Liver (tissue), 3 donors: Measurements from ENCODE around the gene WWP2.

ENCODE experiments used
- FOXA1 ChIP-seq: IDR thresholded peaks from 2 replicates; pipeline ENCODE4 v1.6.1; 2016; ENCODE audit warnings: antibody characterized with exemption
- JUND ChIP-seq, 2 donors: IDR thresholded peaks; 2 replicates each; pipeline ENCODE4 v1.6.1; 2016; ENCODE audit warnings: antibody characterized with exemption in 2 of 2
- RAD21 ChIP-seq, 2 donors: IDR thresholded peaks; 2 replicates each; pipeline ENCODE4 v1.6.1; 2016; ENCODE audit warnings: antibody characterized with exemption in 2 of 2, mild to moderate bottlenecking in 2 of 2
- RXRA ChIP-seq, 2 donors: IDR thresholded peaks; 2 replicates each; pipeline ENCODE4 v1.6.1; 2017 to 2018; ENCODE audit warnings: antibody characterized with exemption in 2 of 2, mild to moderate bottlenecking in 1 of 2
- SP1 ChIP-seq: IDR thresholded peaks from 2 replicates; pipeline ENCODE4 v1.6.1; 2018; ENCODE audit warnings: antibody characterized with exemption, mild to moderate bottlenecking
- TAF1 ChIP-seq: conservative IDR thresholded peaks from 2 replicates; pipeline ENCODE4 v1.6.1; 2016; ENCODE audit warnings: antibody characterized with exemption, mild to moderate bottlenecking
- YY1 ChIP-seq: IDR thresholded peaks from 2 replicates; pipeline ENCODE4 v1.6.1; 2016; ENCODE audit warnings: antibody characterized with exemption, mild to moderate bottlenecking
- TF ChIP-seq, protein P1 (sequence below): fragments of 150-350 bp; IDR thresholded peaks from 2 replicates; pipeline ENCODE4 v1.5.1; 2017; ENCODE audit warnings: improper control_type of control experiment, low read depth, low read length; ENCODE audit not compliant: missing input control
- TF ChIP-seq, protein P2 (sequence below): IDR thresholded peaks from 2 replicates; pipeline ENCODE4 v1.6.1; 2016; ENCODE audit warnings: antibody characterized with exemption, mild to moderate bottlenecking
- TF ChIP-seq, protein P3 (sequence below): IDR thresholded peaks from 2 replicates; pipeline ENCODE4 v1.6.1; 2016; ENCODE audit warnings: antibody characterized with exemption
- TF ChIP-seq, protein P4 (sequence below): IDR thresholded peaks from 2 replicates; pipeline ENCODE4 v1.6.1; 2016; ENCODE audit warnings: antibody characterized with exemption
- TF ChIP-seq, protein P5 (sequence below): IDR thresholded peaks from 2 replicates; pipeline ENCODE4 v1.6.1; 2016; ENCODE audit warnings: antibody characterized with exemption
- donor health status: healthy.
- donor health status: healthy.

DNA sequence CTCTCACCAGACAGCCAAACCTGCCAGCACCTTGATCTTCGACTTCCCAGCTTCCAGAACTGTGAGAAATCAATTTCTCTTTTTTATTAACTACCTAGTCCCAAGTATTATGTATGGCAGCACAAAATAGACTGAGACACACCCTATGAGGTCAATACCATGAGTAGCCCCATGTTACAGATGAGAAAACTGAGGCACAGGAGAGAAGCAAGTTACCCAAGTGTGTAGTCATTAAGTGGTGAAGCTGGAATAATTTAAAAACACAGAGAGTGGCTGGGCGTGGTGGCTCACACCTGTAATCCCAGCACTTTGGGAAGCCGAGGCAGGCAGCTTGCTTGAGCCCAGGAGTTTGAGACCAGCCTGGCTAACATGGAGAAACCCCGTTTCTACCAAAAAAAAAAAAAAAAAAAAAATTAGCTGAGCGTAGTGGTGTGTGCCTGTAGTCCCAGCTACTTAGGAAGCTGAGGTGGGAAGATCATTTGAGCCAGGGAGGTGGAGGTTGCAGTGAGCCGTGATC lies 40.6 kb upstream of the WWP2 start:
- TF ChIP-seq RAD21 (IDR thresholded peaks at IDR 0.05) (no peak), SP1 (no peak), JUND (IDR thresholded peaks at IDR 0.05) (no peak), YY1 (no peak), FOXA1 (no peak), RXRA (IDR thresholded peaks at IDR 0.05) (no peak), TAF1 (no peak)
- TF ChIP-seq, protein P1, sequence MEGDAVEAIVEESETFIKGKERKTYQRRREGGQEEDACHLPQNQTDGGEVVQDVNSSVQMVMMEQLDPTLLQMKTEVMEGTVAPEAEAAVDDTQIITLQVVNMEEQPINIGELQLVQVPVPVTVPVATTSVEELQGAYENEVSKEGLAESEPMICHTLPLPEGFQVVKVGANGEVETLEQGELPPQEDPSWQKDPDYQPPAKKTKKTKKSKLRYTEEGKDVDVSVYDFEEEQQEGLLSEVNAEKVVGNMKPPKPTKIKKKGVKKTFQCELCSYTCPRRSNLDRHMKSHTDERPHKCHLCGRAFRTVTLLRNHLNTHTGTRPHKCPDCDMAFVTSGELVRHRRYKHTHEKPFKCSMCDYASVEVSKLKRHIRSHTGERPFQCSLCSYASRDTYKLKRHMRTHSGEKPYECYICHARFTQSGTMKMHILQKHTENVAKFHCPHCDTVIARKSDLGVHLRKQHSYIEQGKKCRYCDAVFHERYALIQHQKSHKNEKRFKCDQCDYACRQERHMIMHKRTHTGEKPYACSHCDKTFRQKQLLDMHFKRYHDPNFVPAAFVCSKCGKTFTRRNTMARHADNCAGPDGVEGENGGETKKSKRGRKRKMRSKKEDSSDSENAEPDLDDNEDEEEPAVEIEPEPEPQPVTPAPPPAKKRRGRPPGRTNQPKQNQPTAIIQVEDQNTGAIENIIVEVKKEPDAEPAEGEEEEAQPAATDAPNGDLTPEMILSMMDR, result no peak
- TF ChIP-seq, protein P2, sequence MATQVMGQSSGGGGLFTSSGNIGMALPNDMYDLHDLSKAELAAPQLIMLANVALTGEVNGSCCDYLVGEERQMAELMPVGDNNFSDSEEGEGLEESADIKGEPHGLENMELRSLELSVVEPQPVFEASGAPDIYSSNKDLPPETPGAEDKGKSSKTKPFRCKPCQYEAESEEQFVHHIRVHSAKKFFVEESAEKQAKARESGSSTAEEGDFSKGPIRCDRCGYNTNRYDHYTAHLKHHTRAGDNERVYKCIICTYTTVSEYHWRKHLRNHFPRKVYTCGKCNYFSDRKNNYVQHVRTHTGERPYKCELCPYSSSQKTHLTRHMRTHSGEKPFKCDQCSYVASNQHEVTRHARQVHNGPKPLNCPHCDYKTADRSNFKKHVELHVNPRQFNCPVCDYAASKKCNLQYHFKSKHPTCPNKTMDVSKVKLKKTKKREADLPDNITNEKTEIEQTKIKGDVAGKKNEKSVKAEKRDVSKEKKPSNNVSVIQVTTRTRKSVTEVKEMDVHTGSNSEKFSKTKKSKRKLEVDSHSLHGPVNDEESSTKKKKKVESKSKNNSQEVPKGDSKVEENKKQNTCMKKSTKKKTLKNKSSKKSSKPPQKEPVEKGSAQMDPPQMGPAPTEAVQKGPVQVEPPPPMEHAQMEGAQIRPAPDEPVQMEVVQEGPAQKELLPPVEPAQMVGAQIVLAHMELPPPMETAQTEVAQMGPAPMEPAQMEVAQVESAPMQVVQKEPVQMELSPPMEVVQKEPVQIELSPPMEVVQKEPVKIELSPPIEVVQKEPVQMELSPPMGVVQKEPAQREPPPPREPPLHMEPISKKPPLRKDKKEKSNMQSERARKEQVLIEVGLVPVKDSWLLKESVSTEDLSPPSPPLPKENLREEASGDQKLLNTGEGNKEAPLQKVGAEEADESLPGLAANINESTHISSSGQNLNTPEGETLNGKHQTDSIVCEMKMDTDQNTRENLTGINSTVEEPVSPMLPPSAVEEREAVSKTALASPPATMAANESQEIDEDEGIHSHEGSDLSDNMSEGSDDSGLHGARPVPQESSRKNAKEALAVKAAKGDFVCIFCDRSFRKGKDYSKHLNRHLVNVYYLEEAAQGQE, result no peak
- TF ChIP-seq, protein P3, sequence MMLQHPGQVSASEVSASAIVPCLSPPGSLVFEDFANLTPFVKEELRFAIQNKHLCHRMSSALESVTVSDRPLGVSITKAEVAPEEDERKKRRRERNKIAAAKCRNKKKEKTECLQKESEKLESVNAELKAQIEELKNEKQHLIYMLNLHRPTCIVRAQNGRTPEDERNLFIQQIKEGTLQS, result no peak
- TF ChIP-seq, protein P4, sequence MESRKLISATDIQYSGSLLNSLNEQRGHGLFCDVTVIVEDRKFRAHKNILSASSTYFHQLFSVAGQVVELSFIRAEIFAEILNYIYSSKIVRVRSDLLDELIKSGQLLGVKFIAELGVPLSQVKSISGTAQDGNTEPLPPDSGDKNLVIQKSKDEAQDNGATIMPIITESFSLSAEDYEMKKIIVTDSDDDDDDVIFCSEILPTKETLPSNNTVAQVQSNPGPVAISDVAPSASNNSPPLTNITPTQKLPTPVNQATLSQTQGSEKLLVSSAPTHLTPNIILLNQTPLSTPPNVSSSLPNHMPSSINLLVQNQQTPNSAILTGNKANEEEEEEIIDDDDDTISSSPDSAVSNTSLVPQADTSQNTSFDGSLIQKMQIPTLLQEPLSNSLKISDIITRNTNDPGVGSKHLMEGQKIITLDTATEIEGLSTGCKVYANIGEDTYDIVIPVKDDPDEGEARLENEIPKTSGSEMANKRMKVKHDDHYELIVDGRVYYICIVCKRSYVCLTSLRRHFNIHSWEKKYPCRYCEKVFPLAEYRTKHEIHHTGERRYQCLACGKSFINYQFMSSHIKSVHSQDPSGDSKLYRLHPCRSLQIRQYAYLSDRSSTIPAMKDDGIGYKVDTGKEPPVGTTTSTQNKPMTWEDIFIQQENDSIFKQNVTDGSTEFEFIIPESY, result no peak
- TF ChIP-seq, protein P5, sequence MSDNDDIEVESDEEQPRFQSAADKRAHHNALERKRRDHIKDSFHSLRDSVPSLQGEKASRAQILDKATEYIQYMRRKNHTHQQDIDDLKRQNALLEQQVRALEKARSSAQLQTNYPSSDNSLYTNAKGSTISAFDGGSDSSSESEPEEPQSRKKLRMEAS, result no peak
